DMS79 (cell line): ENCODE results near the gene EOMES.

Experiments
- DNase-seq: peaks from one replicate; lab custom pipeline; 2025; lab: John Stamatoyannopoulos, UW

Gene EOMES

DNA sequence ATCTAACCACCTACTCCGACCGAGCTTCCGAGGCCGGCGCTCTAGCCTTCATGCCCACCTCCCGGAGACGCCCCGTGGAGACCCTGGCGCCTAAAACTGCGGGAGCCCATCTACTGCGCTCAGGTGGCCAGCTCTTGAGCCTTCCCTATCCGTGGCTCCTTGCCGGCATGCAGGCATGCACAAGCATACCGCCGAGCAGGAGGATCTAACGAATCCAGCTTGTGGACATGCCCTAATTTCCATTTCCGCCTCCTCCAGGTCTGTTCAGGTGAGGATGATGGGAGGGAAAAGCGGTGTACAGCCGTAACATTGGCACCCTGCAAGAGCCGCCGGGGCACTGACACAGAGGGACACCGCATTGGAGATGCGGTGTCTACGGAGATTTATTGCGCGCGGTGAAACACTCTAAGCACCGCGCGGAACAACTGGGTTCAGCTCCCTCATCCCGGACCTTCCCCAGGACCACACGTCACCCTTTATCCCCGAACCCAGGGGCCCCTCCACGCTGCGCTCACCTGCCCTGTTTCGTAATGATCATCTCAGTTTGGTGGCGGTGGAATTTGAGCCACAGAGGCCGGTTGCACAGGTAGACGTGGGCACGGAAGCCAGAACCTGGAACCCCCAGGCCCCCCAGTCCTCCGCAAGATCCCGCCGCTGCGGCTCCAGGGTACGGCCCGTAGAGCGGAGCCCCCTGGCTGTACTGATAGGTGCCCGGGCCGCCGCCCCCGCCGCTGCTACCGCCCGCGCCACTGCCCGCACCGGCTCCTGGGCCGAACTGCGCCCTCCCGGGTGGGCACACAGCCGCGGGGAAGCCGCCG, 1.0 kb downstream of the EOMES start:
- peak; percentile 22 for DNase-seq

GRCh38 chr3:27719314-27720003, 2.7 kb downstream of the EOMES start:
- no peak for DNase-seq

GRCh38 chr3:27718459-27718858, 3.7 kb downstream of the EOMES start:
- no peak for DNase-seq

DNA sequence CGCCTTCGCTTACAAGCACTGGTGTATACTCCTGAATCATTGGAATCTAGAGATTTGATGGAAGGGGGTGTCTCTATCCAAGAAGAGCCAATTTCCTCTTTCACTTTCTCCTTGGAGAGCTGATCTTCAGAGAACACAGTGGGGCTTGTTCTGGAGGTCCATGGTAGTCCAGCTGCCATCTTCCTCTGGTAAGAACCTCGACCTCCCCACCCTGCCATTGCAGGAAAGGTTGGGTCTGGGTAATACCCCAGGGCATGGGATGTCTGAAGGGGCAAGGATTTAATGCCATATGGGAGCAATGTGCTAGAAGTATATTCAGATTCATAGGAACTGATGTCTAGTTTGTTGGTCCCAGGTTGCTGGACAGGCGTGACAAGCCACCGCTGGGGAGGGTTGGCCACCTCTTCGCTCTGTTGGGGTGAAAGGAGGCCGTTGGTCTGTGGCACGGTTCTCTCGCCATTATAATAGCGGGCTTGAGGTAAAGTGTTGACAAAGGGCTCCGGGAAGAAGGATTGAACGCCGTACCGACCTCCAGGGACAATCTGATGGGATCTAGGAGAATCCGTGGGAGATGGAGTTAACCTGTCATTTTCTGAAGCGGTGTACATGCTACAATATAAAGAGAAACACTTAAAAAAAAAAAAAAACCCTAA, 4.8 kb downstream of the EOMES start:
- no peak for DNase-seq

DNA sequence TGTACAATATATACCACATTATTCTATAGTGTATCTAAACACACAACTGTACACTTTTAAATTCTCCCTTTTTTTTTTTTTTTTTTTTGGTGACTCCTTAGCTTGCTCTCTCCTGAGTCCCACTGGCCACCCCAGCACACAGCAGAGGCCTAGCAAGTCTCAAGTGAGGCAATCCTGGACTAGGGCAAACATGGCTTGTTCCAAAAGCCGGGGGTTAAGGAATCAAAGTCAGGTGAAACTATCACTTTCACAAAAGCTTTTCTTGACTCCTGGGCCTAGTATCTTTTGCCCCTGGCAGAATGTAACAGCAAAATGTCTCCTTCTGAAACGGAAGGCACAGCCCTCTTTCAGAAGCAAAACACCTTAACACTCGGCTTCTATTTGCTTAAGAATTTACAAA, 5.8 kb downstream of the EOMES start:
- no peak for DNase-seq

DNA sequence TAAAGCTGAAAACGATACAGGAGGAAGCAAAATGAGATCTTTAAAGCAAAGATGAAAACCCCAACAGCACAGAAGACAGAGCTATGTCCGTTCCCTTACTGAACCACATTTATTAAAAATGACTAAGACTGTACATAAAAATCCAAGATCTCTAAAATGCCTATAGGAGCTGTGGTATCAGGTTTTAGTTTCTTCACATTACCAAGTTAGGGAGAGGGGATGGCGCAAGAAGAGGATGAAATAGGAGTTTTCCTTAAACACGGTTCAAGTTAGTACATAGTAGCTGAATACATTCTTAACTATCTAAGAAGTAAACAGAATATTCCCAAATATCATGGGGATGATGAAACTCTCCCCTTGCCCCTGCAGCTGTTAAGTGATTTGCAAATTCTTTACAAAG, 6.3 kb downstream of the EOMES start:
- no peak for DNase-seq

DNA sequence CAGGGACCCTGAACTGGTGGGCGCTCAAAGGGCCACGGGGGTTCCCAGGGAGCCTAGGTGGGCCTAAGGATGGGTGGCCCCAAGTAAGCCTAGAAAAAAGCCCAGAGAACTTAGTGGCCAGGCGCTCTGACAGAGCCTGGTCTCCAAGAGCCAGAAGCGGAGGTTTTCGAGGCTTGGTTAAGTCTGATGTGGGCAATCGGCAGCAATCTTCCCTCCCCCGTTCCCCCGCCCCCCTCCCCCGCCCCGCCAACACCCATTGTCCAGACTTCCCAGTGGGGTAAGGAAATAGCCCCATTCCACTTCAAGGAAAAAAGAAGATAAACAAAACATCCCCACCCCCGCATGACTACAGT, 6.7 kb downstream of the EOMES start:
- DNase-seq, result no peak

- no peak for DNase-seq
These were observed 7.2 kb downstream of the EOMES start for GRCh38 chr3:27714692-27715453.

DNA sequence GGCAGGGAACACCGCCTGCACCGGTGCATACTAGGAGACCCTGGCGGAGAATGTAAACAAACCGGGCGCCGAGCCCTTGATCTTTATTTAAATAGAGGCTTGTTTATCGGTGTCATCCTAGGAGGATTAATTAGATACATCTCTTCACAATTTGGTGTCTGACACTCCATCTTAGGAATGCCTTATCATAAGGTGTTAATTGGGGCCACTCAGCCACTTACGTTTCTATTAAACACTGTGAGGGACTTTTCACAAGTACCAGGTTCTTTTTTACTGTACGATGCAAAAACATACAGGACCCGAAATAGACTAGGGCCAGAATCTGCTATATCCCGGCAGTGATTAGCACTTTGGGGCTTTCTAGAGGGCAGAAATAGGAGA, 8.0 kb downstream of the EOMES start:
- no peak for DNase-seq

DNA sequence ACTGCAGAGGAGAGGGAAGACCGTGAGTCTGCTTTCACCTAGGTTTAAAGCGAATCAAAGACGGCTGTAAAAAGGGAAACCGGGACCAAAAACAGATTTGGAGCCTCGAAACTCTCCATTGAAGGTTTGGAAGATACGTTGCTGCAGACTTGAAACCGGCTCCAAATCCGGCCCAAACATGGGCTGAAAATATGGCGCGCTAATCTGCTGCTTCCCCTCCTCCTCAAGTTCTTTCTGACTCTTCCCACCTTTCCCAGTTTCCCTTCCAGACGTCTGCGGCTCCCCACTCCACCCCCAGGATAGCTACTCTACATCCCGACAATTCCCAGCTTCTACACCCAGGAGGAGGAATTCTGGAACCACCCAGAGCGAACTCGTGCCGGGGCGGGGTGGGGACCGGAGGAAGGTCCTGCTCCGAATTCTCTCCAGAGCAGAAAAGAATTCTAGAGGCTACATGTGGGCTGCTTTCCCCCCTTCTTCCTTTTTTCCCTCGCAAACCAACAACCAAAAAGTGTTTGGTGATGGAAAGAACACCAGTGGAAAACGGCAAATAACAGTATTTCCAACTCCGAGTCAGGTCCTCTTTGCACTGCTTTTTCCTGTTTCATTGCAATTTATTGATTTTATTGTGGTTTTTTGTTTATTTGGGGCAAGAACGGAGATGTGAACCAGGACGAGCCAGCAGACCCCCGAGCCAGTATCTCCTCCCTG, 8.5 kb downstream of the EOMES start:
- DNase-seq, result no peak

DNA sequence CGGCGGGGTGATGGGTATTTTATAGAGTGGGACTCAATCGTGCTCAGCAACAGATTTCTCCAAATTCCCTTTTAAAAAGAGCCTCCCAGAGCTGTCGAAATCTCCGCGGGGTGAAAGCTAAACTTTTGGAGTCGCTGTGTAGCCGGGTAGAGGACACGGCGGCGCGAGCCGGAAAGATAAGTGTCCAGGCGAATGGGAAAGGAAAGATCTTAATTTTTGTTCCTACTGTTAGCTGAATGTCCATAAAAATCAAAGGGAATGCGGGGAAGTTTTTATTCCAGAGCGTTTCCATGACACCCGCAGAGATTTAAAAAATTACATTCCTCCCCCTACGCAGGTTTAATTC, 9.1 kb downstream of the EOMES start:
- DNase-seq, result no peak

DNA sequence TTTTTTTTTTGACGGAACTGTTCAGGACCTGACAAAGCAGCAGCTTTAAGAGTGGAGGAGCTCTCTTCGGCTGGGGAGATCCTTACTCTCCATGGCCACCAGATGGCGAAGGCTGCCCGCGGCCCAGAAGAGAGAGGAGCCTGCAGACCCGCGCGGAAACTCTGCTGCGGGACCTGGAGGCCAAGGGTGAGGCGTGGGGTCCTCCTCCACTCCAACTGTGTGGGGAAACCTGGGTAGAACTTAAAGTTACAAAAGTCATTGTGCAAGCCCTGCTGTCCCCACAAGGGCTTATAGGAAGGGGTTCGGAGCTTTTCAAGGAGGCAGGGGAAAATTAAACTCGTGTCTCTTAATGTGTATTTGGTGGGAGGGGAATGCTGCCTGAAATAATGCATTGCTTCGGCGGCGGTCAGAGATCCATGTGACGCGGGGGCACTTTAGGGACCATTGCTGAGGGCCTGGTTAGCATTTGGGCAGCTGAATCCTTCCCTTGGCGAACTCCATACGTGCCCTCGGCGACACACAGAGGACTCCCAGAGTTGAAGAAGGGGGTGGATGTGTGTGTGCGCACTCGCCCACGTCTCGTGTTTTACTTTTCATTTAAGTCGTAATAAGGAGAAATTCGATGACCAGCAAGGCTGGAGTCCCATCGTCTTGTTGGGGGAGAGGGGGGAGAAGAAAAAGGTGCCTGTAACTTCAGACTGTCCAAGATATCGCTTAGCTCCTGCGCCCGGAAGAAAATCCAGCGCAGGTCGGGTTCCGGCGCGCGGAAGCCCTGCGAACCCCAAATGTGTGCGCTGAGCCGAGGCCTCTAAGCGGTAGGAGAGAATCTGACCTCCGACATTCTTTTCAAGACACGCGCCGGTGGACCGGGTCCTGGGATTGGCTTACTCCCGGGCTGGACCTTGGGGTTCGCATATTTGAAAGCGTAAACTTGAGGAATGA, 9.7 kb downstream of the EOMES start:
- DNase-seq, result no peak

DNA sequence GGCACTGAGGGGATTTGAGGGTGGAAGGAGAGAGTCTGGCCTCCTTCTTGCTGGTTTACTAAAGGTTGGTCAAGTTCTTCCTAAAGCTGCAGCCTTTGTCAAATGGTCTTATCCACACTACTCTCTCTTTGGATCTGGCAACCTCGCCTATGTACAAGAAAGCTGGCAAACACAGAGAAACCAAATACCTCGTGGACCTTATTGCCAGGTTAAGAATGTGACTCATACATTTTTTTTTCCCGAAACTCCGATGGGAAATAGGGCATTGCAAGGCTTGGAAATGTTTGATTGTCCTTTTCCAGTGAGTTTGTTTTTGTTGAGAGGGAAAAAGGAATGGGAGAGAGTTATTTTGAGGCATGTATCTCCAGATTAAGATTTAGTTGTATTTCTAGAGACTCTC, 13.9 kb downstream of the EOMES start:
- no peak for DNase-seq

DNA sequence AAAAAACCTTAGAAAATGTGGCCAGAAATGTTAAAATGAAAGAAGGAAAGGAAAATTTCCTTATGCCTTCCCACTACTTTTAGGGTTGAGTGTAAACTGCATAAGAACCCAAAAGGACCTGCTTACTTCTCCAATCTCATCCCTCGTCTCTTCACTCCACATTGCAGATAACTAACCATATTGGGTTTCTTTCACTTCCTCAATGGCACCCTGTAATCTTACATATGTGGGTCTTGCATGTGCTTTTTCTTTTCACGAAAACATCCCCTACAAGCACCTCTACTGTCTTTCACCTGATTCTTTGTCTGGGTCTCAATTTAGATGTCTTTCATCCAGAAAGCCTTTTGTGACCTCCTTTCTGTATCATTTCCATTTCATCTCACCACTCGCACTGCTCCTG, 23.1 kb downstream of the EOMES start:
- DNase-seq, result no peak

- DNase-seq, result no peak
These were observed 25.2 kb downstream of the EOMES start for GRCh38 chr3:27696906-27697305.

DNA sequence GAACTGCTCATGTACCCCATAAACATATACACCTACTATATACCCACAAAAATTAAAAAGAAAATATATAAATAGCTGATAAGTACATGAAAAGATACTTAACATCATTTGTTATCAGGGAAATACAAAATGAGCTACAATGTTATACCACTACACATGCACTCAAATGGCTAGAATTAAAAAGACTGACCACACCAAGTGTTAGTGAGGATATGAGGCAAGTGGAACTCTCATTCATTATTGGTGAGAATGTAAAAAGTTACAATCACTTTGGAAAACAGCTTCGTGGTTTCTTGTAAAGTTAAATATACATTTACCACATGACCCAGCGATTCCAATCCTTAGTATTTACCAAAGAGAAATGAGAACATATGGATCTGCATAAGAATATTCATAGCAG, 26.5 kb downstream of the EOMES start:
- DNase-seq, result no peak

- DNase-seq, result no peak
These were observed 34.1 kb downstream of the EOMES start for GRCh38 chr3:27688053-27688452.

- no peak for DNase-seq
These were observed 35.5 kb downstream of the EOMES start for GRCh38 chr3:27686642-27687041.

- DNase-seq, result no peak
These were observed 36.6 kb downstream of the EOMES start for GRCh38 chr3:27685474-27685873.

DNA sequence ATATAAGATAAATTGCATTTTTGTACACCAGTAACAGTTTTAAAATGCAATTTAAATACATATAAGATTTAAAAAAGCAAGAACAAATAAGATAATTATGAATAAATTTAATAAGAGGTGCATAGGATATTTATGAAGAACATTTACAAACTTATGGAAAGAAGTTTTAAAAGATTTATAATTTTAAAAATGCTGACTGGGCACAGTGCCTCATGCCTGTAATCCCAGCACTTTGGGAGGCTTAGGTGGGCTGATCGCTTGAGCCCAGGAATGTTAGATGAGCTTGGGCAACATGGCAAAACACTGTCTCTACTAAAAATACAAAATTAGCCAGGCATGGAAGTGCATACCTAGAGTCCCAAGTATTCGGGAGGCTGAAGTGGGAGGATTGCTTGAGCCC, 37.8 kb downstream of the EOMES start:
- DNase-seq, result no peak

- peak; percentile 0 for DNase-seq
These were observed 40.8 kb downstream of the EOMES start for GRCh38 chr3:27681249-27681748.
